IPS DF 19.7 (cell line): ENCODE data around the gene ZNF83.
"Not testable (repeated sequence)": the region's sequence is repeated elsewhere in the genome, so short reads cannot be mapped to it uniquely, and the experiment has no call there.

Experiments used
- DNase-seq: peaks from one replicate; pipeline ENCODE4 v3.0.0-alpha.2; 2013; ENCODE audit warnings: low read depth, low spot score

Gene ZNF83

GRCh38 chr19:52639996-52640395 lies 1.8 kb upstream of the ZNF83 start:
- DNase-seq: no peak

DNA sequence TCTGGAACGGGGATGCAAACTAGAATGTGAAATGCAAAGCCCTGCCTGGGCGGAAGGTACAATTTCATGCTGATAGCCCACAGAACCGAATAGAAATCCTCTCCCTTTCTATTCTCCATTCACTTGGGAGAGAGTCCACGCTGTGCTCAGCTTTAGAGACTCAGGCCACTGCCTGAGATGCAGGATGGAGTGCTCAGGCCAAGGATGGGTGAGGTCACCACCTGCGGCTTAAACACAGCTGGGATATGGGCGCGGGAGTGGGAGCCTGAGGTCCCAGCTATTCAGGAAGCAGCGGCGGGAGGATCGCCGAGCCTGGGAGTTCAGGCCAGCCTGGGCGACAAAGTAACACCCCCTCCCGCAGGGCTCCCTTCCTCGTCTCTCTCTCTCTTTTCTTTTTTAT lies 446 bp upstream of the ZNF83 start:
- no peak for DNase-seq

DNA sequence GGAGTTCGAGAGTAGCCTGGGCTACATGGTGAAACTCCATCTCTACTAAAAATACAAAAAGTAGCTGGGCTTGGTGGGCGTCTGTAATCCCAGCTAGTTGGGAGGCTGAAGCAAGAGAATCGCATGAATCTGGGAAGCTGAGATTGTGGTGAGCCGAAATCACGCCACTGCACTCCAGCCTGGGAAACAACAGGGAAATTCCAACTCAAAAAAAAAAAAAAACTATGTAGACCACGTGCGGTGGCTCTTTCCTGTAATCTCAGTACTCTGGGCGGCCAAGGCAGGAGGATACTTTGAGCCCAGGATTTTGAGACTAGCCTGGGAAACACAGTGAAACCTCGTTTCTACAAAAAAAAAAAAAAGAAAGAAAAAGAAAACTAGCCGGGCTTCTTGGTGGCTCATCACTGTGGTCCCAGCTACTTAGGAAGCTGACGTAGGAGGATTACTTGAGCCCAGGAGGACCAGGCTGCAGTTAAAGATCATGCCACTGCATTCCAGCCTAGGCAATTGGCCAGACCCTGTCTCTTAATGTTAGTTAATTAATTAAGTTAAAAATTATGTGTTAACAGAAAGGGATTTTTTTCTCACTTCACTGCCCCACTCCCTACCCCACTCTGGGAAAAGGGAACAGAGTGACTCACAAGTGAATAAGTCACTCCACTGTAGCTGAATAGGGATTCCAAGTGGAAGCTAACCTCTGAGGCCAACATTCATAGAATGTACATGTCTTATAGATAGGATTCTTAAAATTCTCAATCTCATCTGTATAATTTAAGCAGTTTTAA lies 2.2 kb downstream of the ZNF83 start:
- no peak for DNase-seq

GRCh38 chr19:52627441-52627840 lies 10.7 kb downstream of the ZNF83 start:
- not testable (repeated sequence) for DNase-seq

DNA sequence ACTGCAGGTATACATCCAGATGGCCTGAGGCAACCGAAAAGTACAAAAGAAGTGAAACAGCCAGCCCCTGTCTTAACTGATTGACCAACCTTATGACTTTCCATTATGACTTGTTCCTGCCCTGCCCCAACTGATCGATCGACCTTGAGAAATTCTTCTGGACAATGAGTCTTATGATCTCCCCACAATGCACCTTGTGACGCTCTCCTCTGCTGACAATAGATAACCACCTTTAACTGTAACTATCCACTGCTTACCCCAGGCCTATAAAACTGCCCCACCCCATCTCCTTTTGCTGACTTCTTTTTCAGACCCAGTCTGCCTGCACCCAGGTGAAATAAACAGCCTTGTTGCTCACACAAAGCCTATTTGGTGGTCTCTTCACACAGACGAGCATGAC lies 11.2 kb downstream of the ZNF83 start:
- no peak for DNase-seq

DNA sequence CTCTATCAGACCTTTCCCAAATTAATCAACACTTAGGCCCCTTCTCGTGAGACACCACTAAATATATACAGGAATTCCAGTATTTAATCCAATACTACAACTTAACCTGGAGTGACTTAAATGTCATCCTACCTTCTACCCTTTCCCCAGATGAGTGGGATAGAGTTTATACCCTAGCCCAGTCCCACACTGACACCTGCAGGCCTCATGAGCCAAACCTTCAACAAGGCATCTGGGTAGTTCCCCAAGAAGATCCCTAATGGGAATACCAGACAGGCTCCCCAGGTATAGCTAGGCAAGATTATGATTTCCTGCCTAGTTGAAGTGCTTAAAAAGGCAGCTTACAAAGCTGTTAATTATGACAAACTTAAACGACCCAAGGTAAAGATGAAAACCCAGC lies 15.9 kb downstream of the ZNF83 start:
- no peak for DNase-seq

GRCh38 chr19:52621376-52621775 lies 16.8 kb downstream of the ZNF83 start:
- DNase-seq: no peak

- DNase-seq: no peak
Measured at GRCh38 chr19:52613299-52613906, 24.8 kb downstream of the ZNF83 start.

DNA sequence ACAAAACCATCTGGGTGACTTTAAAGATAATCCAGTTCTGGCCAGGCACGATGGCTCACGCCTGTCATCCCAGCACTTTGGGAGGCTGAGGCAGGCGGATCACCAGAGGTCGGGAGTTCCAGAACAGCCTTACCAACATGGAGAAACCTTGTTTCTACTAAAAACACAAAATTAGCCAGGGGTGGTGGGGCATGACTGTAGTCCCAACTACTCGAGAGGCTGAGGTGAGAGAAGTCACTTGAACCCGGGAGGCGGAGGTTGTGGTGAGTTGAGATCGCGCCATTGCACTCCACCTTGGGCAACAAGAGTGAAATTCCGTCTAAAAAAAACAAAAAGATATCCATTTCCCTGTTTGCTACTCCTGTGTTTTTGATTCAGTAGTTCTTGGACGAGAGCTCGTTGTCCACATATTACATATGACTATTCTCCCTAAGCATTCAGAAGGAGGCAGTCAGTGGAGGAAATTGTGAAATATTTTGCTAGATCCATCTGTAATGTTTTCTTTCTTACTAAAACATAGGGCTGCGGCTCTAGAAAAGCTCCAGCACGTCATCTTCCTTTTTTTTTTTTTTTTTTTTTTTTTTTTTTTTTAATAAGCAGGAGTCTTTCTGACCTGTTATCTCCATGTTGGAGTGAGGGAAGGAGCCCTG lies 34.5 kb downstream of the ZNF83 start:
- DNase-seq: no peak

- DNase-seq: no peak
Measured at GRCh38 chr19:52602941-52603340, 35.2 kb downstream of the ZNF83 start.

- DNase-seq: not testable (repeated sequence)
Measured at GRCh38 chr19:52601974-52602366, 36.2 kb downstream of the ZNF83 start.

DNA sequence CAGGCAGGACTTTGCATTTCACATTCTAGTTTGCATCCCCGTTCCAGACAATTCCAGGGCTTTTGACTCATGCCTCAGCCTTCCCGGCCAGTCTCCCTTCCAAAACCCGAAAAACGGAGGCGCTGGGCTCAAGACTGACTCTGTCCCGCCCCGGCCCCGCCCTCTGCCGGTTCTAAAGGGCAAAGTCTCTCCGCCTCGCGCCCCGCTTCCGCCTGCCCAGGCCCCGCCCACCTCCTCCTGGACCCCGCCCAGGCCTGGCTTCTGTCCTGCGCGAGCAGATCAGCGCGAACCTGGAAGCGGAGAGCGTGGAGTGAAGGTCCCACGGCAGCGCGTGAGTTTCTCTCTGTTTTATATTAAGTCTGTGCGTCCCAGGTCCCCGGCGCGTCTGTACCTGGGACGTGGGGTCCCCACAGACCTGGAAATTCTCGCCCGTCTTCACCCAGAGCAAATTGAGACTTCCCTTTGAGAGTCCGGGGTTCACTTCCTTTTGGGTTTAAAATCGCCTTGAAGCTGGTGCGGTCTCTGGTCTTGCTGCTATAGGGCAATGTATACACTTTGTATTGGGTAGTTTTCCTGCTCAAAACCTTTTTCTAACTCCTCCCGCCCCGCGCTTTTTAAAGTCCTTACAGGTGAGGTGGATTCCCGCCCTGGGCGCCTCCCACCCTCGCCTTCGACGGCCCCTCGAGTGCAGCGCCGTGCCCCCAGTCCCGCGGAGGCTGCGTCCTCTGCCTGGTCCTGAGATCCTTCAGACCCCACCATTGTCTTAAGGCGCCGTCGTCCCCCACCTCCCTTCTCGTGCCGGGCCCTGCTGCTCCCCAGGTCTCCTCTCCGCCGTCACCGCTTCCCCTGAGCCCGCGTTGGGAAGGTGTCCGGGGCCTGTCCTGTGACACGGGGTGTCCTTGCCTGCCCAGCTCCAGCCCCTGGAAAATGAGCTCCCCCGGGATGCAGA lies 36.9 kb downstream of the ZNF83 start:
- DNase-seq: no peak

DNA sequence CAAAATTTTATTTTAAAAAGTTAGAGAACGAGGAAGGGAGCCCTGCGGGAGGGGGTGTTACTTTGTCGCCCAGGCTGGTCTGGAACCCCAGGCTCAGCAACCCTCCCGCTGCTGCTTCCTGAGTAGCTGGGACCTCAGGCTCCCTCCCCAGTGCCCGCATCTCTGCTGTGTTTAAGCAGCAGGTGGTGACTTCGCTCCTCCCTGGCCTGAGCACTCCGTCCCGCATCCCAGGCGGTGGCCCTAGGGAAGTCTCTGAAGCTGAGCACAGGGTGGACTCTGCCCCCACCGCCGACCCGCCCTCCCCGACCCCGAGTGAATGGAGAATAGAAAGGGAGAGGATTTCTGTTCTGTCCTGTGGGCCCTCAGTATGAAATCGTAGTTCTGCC lies 37.5 kb downstream of the ZNF83 start:
- no peak for DNase-seq

DNA sequence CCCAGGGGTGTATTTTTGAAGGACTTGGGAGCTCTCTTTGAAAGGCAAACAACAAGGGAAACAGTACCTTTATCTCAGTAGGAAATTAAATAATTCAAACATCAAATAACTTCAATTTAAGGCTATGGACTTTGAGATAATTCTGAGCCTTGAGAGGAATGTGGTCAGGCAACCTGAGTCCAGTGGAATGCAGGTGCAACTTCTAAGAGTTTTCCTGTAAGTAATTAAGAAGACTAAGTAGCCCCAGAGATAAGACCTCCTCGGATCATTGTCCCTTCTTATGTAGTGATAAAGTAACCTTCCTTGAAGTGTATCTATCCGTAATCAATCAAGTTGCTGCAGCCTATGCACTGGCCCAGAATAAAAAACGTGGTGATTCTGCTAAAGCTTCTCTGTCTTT lies 38.9 kb downstream of the ZNF83 start:
- no peak for DNase-seq

DNA sequence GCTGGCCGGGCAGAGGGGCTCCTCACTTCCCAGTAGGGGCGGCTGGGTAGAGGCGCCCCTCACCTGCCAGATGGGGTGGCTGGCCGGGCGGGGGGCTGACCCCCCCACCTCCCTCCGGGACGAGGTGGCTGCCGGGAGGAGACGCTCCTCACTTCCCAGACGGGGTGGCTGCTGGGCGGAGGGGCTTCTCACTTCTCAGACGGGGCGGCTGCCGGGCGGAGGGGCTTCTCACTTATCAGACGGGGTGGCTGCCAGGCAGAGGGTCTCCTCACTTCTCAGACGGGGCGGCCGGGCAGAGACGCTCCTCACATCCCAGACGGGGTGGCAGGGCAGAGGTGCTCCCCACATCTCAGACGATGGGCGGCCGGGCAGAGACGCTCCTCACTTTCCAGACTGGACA lies 44.7 kb downstream of the ZNF83 start:
- DNase-seq: not testable (repeated sequence)

GRCh38 chr19:52592301-52592700 lies 45.9 kb downstream of the ZNF83 start:
- DNase-seq: no peak

GRCh38 chr19:52590728-52591127 lies 47.4 kb downstream of the ZNF83 start:
- DNase-seq: no peak

- DNase-seq: no peak
Measured at GRCh38 chr19:52585604-52586003, 52.6 kb downstream of the ZNF83 start.

DNA sequence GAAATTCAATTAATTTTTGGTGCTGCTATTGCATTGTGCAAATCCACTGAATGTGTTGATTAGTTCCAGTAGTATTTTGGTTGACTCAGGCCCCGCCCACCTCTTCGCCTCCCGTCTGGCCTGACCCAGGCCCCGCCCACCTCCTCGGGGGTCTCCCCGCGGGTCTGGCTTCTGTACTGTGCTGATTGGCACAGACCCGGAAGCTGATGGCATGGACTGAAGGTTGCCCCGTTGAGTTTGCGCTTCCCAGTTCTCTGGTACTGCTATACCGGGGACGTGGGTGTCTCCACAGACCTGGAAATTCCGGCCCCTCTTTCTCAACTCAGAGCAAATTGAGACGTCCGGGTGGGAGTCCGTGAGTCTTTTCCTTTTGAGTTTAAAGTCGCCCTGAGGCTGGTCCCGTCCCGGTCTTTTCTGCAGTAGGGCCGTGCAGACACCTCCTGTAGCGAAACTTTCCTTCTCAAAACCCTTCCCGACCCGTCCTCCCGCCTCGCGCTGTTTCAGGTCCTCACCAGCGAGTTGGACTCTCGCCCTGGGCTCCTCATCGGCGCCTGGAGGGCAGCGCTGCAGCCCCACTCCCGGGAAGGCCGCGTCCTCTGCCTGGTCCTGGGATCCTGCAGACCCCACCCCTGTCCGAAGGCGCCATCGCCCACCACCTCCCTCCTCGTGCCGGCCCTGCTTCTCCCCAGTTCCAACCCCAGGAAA lies 53.3 kb downstream of the ZNF83 start:
- no peak for DNase-seq

DNA sequence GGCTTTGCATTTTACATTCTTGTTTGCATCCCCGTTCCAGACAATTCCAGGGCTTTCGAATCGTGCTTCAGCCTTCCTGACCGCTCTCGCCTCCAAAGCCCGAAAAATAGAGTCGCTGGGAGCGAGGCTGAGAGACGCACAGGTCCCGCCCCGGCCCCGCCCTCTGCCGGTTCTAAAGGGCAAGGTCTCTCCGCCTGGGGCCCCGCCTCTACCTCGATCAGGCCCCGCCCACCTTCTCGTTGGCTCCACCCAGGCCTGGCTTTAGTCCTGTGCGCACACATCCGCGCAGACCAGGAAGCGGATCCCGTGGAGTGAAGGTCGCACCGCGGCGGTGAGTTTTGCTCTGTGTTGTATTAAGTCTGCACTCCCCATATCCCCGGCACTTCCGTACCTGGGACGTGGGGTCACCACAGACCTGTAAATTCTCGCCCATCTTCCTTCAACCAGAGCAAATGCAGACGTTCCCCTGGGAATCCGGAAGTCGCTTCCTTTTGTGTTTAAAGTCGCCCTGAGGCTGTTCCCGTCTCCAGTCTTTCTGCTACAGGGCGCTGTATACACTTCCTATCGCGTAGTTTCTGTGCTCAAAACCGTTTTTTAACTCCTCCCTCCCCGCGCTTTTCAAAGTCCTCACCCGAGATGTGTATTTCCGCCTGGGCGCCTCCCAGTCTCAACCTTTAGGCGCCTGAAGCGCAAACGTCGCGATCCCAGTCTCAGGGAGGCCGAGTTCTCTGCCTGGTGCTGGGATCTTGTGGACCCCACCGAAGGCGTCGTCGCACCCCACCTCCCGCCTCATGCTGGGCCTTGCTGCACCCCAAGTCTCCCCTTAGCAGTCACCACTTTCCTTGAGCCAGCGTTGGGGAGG lies 67.9 kb downstream of the ZNF83 start, which contains the start of gene ZNF701:
Gene ZNF701, plus strand, starts transcription at position 288 of the 862 bp plus-strand sequence. CDS start 3,861 bp downstream, outside the sequence.
- peak; percentile 64 for DNase-seq
